LoVo (cell line): ENCODE measurements around the gene GRIK4.

Experiments
- DNase-seq: peaks from one replicate; pipeline ENCODE4 v3.0.0-alpha.2; 2016; ENCODE audit warnings: low spot score

GRIK4 gene

DNA sequence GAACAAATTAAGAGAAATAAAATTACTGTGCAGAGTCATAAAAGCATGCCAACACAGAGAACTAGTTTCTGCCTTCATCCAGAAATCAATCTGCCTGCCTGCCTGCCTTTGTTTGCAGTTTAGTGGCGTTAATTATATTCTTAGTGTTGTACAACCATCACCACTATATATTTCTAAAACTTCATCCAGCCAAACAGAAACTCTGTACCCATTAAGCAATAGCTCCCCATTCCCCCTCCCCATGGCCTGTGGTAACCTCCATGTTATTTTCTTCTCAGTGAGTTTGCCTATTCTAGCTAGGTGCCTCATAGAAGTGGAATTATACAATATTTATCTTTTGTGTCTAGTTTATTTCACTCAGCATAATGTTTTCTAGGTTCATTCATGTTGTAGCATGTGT is 329.1 kb downstream of the GRIK4 start:
- no peak for DNase-seq

DNA sequence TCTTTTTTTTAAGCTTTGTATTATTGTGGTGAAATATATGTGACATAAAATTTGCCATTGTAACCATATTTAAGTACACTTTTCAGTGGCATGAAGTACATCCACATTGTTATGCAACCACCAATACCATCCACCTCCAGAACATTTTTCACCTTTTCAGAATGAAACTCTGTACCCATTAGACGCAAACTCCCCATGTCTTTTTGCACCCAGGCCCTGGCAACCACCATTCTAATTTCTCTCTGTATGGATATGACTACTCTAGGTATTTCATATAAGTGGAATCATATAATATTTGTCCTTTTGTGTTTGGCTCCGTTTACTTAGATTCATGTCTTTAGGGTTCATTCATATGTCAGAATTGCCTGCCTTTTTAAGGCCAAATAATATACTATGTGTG is 329.5 kb downstream of the GRIK4 start:
- DNase-seq = no peak

DNA sequence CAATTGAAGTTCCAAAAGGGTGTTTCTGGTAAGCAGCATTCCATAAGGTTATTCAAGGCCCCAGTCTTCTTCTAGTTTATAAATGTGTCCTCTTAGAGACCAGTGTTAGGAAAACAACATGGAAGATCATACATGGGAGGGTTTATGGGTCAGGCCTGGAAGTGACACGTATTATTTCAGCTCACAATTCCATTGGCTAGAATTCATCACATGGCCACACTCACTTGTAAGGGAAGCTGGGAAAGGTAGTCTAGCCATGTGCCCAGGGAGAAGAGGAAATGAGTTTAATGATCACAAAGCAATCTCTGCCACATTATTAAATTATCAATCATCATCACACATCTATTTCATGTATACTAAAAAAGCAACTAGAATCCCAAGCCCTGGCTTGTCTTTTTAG is 330.6 kb downstream of the GRIK4 start:
- no peak for DNase-seq

DNA sequence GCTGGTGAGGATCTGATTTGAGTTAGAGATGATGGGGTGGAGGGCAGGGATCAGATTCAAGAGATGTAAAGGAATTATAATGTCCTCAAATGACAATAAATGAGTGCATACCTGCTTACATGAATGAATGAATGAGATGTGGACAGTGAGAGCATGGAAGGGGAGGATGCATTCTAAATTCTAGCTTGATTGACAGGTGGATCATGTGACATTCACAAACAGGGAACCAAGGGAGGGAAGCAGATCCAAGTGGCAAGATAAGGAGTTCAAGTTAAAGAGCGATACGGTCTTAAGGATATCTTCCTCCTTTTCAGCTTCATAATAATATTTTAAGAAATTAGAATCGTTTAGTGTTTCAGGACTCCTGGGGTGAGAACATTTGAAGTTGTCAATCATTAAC is 341.9 kb downstream of the GRIK4 start:
- no peak for DNase-seq

DNA sequence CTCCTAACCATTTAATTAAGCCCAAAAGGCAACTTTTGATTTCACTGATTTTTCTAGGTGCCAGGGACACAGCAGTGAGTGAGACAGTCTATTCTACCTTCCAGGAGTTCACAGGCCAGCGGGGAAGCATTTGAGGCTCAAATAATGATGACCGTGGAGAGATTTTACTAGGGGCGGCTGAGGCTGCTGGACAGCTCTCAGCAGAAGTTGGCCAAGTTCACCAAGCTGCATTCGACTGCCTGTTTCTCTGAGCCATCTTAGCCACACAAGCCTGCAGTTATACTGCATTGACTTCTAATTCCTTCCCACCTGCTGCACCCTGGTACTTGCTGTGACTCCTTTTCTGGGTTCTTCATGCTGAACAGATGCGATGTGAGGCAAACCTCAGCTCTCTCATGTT is 343.4 kb downstream of the GRIK4 start:
- no peak for DNase-seq

DNA sequence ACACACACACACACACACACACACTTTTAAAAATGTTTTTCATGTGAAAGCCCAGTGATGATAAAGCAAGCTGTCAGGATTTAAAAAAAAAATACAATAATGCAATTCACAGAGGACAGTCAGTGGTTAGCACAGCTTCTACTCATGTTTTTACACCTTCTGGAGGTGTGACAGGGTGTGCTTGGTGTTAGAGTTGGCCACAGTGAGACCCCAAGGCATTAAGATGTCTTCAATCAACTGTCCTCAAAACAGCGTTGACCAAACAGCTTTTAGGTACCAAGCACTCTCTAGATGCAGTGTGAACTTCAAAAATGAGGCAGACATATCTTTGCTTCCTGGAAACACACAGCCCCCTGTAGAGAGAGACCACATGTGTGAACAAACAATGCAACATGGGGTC is 346.0 kb downstream of the GRIK4 start:
- no peak for DNase-seq

DNA sequence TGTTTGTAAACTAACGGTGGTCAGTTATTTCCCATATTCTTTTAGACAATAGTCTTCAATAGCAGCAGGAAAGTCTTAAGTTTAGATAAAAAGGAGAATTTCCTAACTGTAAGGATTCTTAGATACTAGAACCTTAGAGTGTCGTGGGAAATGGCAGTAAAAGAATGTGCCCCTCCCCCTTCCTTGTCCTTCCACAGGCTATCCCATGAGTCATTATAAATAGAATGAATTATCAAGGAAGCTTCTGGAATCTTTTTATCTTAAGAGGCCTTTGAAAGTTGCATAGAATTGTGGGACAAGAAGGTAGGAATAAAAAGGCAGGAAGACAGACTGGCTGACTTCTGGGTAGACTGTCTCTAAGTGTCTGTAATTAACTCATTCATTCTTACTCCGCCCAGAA is 347.2 kb downstream of the GRIK4 start:
- no peak for DNase-seq

DNA sequence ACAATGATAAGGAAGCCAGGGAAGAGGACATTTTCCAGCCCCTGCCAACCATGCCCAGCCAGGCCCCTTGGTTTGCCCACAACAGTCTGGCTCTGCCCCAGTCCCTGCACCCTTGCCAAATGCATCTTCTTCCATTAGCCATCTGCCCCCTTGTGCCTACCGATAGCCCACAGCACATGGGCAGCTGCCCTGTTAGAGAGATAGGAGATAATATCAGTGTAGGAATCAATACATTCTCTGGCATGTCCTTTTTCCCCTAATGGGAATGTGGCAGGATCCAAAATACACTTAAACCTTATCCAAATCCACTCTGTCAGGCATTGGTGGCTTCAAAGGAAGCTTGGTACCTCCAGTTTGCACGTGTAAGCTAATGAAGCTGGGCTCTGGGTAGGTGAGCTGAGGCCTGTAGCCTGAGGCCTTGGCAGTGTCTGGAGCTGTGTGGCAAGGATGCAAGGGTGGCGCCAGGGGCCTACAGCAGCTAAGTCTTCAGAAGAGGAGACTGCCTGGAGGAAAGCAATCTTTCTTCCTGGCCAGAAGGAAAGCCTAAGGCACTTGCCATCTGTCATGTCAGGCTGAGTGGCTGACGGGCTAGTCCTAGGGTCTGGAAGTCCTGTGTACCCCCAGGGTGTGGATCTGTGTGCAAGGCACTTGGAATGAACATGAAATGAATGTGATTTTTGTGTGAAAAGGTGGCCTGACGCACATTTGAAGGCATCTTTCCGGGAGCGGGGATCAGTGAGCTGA is 348.2 kb downstream of the GRIK4 start:
- DNase-seq = no peak

DNA sequence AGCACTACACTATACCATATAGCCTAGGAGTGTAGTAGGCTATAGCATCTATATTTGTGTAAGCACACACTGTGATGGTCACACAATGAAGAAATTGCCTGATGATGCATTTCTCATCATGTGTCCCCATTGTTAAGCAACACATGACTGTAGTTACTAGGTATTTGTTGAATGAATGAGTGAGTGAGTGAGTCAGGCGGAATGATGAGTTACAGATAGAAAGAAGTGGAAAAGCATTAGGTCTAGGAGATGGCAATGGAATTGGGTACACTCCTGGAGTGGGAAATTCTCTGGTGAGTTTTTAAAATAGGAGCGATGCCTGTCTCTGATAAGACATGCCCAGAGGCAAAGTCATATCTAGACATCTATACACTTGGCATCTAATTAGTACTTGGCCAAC is 351.8 kb downstream of the GRIK4 start:
- no peak for DNase-seq

DNA sequence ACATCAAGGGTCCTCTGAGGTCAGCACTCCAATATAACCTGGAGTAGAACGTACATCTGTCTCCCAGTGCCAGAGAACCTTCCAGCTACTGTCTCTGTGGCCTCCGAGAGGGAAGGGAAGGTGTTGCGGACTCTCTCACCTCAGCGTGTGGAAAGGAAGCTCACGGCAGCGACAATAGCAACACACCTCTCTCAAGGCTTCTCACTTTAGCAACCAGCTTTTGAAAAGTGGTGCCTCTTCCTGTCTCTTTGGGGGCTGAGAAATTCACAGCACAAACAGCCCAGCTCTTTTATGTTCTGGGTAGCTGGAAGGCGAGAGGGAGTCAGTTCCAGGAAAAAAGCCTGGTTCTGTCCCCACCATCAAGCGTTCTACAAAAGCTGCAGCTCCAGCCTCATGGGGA is 355.5 kb downstream of the GRIK4 start:
- DNase-seq = no peak

DNA sequence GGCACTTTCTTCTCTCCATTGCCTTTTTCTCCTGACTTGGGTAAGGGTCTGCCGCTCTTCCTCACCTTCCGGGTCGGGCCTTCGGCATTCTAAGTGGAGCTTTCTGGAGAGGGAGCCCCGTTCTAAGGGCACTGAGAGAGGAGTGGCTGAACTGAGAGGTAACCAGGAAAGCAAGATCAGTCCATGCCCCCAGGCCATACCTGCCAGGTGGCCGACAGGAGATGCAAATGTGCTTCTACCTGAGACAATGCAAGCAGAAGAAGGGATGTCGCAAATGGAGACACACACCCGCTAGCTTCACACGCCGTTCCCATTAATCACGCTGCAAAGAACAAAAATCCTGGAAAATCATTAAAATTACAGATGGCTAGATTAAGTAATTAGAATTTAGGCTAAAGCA is 356.0 kb downstream of the GRIK4 start:
- DNase-seq = no peak

DNA sequence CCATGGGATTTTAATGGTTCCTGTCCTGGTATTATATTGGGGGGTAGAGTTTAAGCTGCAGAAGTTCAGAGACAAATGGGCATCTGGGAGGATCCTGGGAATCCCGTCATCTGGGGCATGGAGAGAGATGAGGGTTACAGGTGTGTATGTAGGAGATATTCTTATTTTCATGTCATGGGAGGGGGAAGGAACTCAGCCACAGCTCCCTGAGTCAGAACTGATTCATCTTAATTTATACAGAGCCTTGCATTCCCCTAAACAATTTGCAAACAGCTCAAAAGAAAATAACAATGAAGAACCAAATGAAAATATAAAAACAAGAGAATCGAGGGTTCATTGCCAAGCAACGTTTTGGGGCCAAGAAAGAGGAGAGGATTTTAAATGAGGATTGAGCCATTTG is 356.4 kb downstream of the GRIK4 start:
- DNase-seq = no peak

DNA sequence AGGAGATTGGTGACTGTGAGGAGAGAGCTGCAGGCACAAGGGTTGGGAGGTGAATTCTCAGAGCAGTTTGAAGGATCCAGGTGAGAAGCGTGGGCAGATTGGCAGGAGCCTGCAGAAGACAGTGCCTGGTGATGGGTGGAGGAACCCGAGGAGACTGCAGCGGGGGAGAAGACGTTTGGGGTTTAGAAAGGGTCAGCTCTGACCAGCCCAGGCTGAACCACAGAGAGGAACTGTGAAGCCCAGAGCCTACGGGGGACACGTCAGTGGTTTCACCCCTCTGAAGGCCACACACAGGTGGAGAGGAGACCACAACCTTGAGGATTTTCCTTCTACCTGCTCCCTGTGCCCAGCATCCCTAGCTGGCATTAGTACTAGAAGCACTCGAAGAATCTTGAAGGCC is 357.5 kb downstream of the GRIK4 start:
- DNase-seq = no peak

DNA sequence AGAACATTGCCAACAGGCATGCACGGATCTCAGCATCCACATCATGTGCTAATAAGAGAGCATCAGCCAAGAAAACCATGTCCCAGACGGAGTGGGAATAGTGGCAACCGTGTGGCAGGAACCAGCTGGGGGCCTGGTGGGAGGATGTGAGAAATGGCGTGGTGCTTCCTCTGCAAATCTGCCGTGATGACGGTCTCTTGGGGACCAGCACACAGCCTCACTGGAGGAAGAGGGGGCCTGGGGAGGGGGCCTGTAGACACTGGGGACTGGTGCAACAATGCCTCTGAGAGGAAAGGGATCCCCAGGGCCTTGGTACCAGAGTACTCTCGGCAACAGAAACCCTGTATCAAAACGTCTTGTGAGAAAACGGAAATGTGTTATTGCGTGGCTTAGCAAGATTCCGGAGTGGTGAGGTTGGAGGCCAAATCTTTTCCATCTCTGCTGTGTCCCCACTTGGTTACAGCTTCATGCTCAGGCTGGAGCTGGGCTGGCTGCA is 358.0 kb downstream of the GRIK4 start:
- no peak for DNase-seq

DNA sequence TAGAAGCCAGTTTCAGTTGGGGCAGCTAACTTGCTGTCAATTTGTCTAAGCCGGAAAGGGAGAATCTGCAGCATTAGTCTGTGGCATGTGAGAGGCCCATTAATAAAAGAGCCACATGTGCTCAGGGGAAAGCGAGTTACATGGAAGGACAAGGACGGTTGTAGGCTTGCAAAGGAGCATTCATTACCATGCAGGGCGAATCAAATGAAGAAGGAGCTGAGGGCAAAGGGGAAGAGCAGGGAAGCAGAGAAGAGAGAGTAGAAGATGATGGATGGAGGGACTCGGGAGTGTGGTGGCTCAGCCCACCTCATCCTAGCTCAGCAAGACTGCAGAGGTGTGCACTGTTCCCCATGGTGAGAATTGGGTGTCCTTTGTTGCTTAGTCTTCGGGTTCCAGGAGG is 359.6 kb downstream of the GRIK4 start:
- no peak for DNase-seq

DNA sequence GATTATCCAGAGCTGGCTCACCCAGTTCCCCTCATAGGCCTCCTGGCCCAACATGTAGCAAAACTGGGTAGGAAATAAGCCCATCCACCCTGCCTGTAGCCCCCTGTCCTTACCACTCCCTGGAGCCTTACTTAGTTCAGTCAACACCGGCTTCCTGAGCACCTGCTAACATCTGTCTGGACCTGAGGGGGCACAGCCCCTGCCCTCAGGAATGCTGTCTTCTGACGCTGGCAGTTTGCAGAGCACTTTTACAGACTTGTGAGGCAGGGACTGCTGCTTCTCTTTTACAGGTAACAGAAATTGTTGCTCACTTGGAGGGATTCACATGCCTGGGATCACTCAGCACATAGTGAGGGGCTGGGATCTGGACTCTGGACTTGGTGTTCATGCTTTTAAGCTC is 360.4 kb downstream of the GRIK4 start:
- no peak for DNase-seq

DNA sequence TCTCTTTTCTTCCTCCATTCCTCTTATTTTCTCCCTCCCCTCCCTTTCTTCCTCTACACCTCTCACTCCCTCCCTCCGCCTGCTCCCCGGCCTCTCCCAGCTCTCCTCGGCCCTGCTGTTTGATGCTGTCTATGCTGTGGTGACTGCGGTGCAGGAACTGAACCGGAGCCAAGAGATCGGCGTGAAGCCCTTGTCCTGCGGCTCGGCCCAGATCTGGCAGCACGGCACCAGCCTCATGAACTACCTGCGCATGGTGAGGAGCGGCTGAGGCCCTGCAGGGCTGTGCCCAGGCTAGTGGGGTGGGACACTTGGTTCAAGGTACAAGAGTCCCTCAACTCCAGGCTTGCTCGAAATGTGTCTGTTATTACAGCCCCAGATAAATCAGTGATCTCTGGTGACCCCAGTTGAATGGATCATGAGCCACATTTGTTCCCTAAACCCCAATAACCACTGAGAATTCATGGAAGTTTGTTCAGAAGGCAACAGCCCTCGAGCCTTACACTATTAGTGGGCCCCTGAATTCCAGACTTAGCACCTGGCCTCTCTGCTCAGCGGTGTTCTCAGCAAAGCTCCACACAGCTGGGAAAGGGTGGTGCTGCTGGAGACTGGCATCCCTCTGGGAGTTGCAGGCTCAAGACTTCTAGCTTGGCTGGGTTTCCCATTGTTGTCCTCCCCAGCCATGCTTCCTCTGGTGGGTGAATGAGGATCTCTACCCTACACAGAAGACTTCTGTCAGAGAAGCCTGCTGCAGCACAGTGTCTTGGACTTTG is 362.6 kb downstream of the GRIK4 start:
- DNase-seq = no peak

DNA sequence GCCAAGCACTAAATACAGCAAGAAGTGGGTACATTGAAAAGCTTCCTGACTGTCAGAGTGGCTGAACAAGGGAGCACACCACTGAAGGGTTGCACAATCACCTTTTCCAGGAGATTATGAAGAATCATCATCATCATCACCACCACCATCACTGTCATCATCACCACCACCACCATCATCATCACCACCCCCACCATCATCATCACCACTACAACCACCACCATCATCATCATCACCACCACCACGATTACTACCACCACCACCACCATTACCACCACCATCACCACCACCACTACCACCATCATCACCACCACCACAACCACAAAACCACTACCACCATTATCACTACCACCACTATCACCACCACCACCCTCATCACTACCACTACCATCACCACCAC is 364.4 kb downstream of the GRIK4 start:
- no peak for DNase-seq

DNA sequence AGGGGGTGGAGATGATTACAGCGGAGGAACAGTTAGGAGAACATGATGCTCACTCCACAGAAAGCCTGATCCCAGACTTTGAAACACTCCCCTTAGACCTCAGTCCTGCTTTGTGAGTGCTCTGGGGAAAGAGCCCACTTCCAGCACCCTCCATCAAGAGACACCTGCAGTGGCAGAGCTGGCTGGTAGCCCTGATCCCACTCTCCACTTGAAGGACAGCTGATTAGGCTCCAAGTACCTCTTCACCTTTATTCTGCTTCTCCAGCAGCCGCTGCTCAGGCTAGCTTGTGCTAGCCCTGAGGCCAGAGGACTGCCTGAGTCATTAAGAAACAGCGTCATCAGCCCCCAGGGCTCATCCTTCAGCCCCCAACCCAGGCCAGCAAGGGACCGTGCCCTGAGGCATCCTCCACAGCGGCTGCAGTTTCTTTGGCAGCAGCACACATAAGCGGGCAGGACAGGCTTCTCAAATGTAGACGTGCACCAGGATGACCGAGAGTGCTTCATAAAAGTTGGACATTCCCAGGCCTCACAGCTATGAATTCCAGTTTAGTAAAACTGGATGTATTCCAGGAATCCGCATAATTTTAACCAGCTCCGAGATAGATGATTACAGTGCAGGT is 366.3 kb downstream of the GRIK4 start:
- no peak for DNase-seq

DNA sequence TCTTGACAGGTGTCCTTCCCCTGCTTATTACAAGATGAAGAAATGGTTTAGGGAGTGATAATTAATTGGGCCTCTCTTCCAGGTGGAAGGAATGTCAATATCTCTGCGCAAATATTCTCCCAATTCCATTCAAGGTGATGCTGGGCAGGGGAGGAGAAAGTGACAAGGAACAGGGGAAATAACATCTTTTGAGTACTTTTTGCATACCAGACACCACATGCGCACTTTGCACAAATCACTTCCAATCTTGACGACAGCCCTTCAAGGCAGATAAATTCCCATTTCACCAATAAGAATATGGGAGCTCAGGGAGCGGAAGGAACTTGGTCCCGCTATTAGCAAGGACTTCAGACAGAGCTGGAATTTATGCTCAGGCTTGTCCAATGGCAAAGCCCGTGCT is 367.2 kb downstream of the GRIK4 start:
- no peak for DNase-seq

DNA sequence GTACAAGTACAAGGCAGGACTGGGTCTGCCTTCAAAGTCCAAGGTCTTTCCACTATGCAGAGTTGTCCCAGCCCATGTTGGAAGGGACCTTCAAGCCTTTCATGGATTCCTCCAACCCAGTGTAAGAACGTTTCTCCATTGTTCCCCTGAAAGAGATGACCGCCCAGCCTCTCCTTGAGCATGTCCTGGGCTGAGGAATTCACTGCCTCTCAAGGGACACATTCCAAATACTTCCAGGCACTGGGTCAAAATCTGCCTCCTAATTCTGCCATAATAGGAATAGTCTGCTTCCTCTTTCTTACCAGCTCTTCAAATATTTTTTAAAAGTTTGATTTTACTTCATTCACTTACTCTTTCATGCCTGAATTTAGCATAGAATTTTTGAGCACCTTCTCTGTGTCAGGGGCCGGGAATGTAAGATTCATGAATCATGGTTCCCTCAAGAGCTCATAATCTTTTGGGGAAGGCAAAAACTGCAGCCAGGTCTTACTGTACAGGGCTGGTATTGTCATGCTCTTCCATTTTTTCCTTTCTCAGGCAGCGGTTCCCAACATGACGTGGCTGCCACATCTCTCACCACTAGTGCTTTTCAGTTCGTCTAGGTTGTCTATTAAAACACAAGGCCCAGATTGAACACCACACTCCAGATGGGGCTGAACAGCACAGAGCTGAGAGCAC is 369.1 kb downstream of the GRIK4 start:
- no peak for DNase-seq

DNA sequence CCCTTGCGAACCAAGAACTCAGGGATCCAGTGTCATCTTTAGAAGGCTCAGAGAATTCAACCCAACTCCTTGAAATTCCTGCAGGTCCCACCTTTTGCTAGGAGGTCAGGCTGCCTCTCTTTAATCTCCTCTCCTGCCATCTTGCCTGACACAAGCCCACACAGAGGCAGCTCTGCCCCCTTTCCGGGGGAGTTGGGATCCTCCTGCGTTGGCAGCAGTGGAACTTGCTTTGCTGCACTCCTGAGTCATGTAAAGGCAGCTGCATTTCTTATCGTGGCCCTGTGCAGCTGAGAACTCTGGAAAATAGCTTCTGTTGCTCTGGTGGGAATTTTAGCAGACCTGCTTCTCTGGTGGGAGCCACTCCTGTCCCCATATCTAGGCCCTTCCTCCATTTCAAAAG is 370.0 kb downstream of the GRIK4 start:
- DNase-seq = no peak

DNA sequence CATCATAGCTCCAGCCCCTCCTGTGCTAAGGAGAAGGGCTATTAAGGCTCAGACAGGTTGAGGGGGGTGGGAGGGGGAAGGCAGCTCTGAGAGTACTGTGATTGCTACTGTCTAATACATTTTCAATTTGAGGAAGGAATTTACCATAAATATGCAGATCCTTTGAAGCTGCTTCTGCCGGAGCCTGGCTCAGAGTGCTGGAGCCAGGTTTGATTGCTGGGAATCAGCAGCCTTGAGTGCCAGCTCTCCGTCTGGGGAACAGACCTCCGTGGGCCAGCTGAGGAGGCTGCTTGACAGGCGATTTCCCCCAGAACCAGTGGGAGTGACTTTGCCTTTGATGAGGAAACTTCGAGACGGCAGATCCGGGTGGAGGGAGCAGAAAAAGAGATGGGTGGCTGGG is 370.6 kb downstream of the GRIK4 start:
- DNase-seq = no peak
